HepG2 (cell line): Measurements from ENCODE around the gene PKDREJ. TPM values are rescaled to one million over a fixed set of nuclear protein-coding genes. Genes with fewer than 3 reads are reported as not detected.

Experiments
- ATAC-seq: fragments of 200-7000 bp; cut with Tn5 transposase; 3 replicates; pipeline ENCODE4 v1.9.1; 2020; ENCODE audit warnings: mild to moderate bottlenecking, moderate library complexity
- BruUV-seq: library from RNA; stranded (reverse); fragments of 400-500 nt; replicated peaks from 2 replicates; lab custom pipeline; 2021; lab: Mats Ljungman, UMichigan
- CTCF ChIA-PET: fragments of 300-600 bp; formaldehyde crosslinking; extraction: SDS; loops from one replicate; lab custom pipeline; 2021; ENCODE audit warnings: low total read pairs, inconsistent platforms, low intra/inter-chr PET ratio; lab: Yijun Ruan, JAX
- POLR2A ChIA-PET: fragments of 350-600 bp; sonication (Branson Sonifier 250); formaldehyde crosslinking; loops from one replicate; lab custom pipeline; 2020; ENCODE audit warnings: antibody characterized with exemption, inconsistent platforms; lab: Yijun Ruan, JAX
- DNase-seq: peaks from one replicate; pipeline ENCODE4 v3.0.0-alpha.2; 2015; ENCODE audit warnings: low spot score
- FAIRE-seq: peaks from 3 replicates; lab custom pipeline; 2011; peaks lifted over from hg19 to GRCh38; lab: Jason Lieb, UNC
- H2AFZ ChIP-seq: one replicate; pipeline ENCODE4 v1.6.1; 2011; ENCODE audit warnings: low read length, inconsistent platforms
- H3K27ac ChIP-seq: fragments of 300-600 bp; 3 replicates; pipeline ENCODE4 v1.8.0; 2011; ENCODE audit warnings: mixed run types, mild to moderate bottlenecking, mixed read lengths, low read length, inconsistent platforms; ENCODE audit not compliant: insufficient read depth; ENCODE audit errors: extremely low read length
- H3K27me3 ChIP-seq, 2 experiments: fragments of 200-600 bp in 1 of 2; 2 replicates in 1 of 2; 3 replicates in 1 of 2; pipeline versions ENCODE4 v1.6.0 to v1.8.0; 2011; ENCODE audit warnings: low read length in 2 of 2, mild to moderate bottlenecking in 2 of 2, moderate library complexity in 2 of 2, inconsistent platforms in 1 of 2; ENCODE audit not compliant: insufficient read depth in 2 of 2, control insufficient read depth in 1 of 2
- H3K36me3 ChIP-seq, 2 experiments: fragments of 200-600 bp in 1 of 2; replicated peaks in 1 of 2; 2 replicates in 1 of 2; 3 replicates in 1 of 2; pipeline versions ENCODE4 v1.5.1 to v1.8.0; 2011; ENCODE audit warnings: low read length in 2 of 2, inconsistent platforms in 1 of 2; ENCODE audit not compliant: insufficient read depth in 2 of 2, control insufficient read depth in 1 of 2
- H3K4me1 ChIP-seq: 2 replicates; pipeline ENCODE4 v1.5.1; 2012; ENCODE audit warnings: low read length, inconsistent platforms; ENCODE audit not compliant: insufficient read depth
- H3K4me2 ChIP-seq: 2 replicates; pipeline ENCODE4 v1.6.0; 2011; ENCODE audit warnings: low read depth, low read length, inconsistent platforms
- H3K4me3 ChIP-seq, 3 experiments: fragments of 200-600 bp in 1 of 3; sonication (generic), shearing (Covaris generic) in 1 of 3; replicated peaks in 1 of 3; 2 replicates each; pipeline ENCODE4 v1.5.1; 2011 to 2016; ENCODE audit warnings: low read length in 3 of 3, inconsistent platforms in 2 of 3, low read depth in 2 of 3, mild to moderate bottlenecking in 2 of 3, control low read depth in 1 of 3, mixed read lengths in 1 of 3; ENCODE audit not compliant: insufficient read depth in 1 of 3
- H3K79me2 ChIP-seq: one replicate; pipeline ENCODE4 v1.6.1; 2011; ENCODE audit warnings: low read length, inconsistent platforms; ENCODE audit not compliant: insufficient read depth
- H3K9ac ChIP-seq: 2 replicates; pipeline ENCODE4 v1.6.0; 2011; ENCODE audit warnings: mild to moderate bottlenecking, low read depth, low read length, inconsistent platforms; ENCODE audit not compliant: insufficient read depth
- H3K9me3 ChIP-seq: 2 replicates; pipeline ENCODE4 v1.5.1; 2012; ENCODE audit warnings: mild to moderate bottlenecking, low read length
- H4K20me1 ChIP-seq: 2 replicates; pipeline ENCODE4 v1.6.0; 2011; ENCODE audit warnings: inconsistent platforms, mild to moderate bottlenecking, low read length, moderate library complexity; ENCODE audit not compliant: insufficient read depth
- AGO2 ChIP-seq: fragments of 200-400 bp; formaldehyde crosslinking; optimal IDR thresholded peaks from 2 replicates; pipeline ENCODE3; 2017; ENCODE audit warnings: mild to moderate bottlenecking, low read depth, low read length, moderate library complexity
- CENPX ChIP-seq: sonication (generic); formaldehyde crosslinking; IDR thresholded peaks from 2 replicates; pipeline ENCODE4 v1.9.0; 2021; ENCODE audit warnings: mild to moderate bottlenecking, missing genetic modification reagents, moderate library complexity
- POLR2G ChIP-seq: fragments of 200-400 bp; formaldehyde crosslinking; IDR thresholded peaks from 2 replicates; pipeline ENCODE4 v1.6.1; 2018; ENCODE audit warnings: mild to moderate bottlenecking, low read depth, low read length, moderate library complexity
- ZNF343 ChIP-seq: sonication (generic); formaldehyde crosslinking; IDR thresholded peaks from 2 replicates; pipeline ENCODE4 v1.4.0; 2020; ENCODE audit warnings: mild to moderate bottlenecking, missing genetic modification reagents
- ZSCAN30 ChIP-seq: sonication (generic); formaldehyde crosslinking; IDR thresholded peaks from 2 replicates; pipeline ENCODE4 v1.5.0; 2020; ENCODE audit warnings: mild to moderate bottlenecking, missing genetic modification reagents
- WGBS: methylation state at CpG from one replicate; pipeline ENCODE4 v1.1.6; 2017; ENCODE audit warnings: low lambda C conversion rate; 5-methylcytosine and 5-hydroxymethylcytosine counted together
- in situ Hi-C: cut with HindIII; loops from 2 replicates; pipeline ENCODE4 v1.10.0; 2017; ENCODE audit warnings: low pct_unique_long_range_greater_than_20kb; ENCODE audit not compliant: extremely low pct_ligation_motif_present
- intact Hi-C: fragments of 100-400 bp; cut with micrococcal nuclease; formaldehyde crosslinking; loops from one replicate; pipeline ENCODE4 v1.10.0; 2022; ENCODE audit not compliant: unreplicated experiment
- polyA plus RNA-seq, 8 experiments: library from polyadenylated mRNA; depleted of rRNA in 3 of 8; stranded (reverse) in 7 of 8; unstranded in 1 of 8; fragments of >200 nt; fragmentation: Illumina TruSeq in 4 of 8; extraction: Trizol in 4 of 8; gene quantifications; 2 replicates each; pipeline versions ENCODE4 v1.2.1 to v1.2.3, GENCODE V29; 2011 to 2016; ENCODE audit warnings: low read depth in 4 of 8, missing spikeins in 1 of 8, mixed read lengths in 1 of 8; ENCODE audit not compliant: insufficient read depth in 1 of 8
- total RNA-seq, 5 experiments: library from RNA; depleted of rRNA; stranded (reverse); fragments of >200 nt; fragmentation: Illumina TruSeq; extraction: Trizol; gene quantifications; 2 replicates each; pipeline ENCODE4 v1.2.3, GENCODE V29; 2016; ENCODE audit warnings: low read depth in 1 of 5
- TF ChIP-seq, protein P1 (sequence below): fragments of 450-650 bp; IDR thresholded peaks from 2 replicates; pipeline ENCODE4 v1.6.1; 2016
- TF ChIP-seq, protein P2 (sequence below): sonication (generic); formaldehyde crosslinking; IDR thresholded peaks from 2 replicates; pipeline ENCODE4 v1.8.0; 2023; ENCODE audit warnings: mild to moderate bottlenecking, missing genetic modification reagents

PKDREJ gene
- total and polyA plus RNA-seq, 2 of the 13 experiments (the other 11 are each of a cell fraction or from before 2014, with no cell fraction given): not detected

DNA sequence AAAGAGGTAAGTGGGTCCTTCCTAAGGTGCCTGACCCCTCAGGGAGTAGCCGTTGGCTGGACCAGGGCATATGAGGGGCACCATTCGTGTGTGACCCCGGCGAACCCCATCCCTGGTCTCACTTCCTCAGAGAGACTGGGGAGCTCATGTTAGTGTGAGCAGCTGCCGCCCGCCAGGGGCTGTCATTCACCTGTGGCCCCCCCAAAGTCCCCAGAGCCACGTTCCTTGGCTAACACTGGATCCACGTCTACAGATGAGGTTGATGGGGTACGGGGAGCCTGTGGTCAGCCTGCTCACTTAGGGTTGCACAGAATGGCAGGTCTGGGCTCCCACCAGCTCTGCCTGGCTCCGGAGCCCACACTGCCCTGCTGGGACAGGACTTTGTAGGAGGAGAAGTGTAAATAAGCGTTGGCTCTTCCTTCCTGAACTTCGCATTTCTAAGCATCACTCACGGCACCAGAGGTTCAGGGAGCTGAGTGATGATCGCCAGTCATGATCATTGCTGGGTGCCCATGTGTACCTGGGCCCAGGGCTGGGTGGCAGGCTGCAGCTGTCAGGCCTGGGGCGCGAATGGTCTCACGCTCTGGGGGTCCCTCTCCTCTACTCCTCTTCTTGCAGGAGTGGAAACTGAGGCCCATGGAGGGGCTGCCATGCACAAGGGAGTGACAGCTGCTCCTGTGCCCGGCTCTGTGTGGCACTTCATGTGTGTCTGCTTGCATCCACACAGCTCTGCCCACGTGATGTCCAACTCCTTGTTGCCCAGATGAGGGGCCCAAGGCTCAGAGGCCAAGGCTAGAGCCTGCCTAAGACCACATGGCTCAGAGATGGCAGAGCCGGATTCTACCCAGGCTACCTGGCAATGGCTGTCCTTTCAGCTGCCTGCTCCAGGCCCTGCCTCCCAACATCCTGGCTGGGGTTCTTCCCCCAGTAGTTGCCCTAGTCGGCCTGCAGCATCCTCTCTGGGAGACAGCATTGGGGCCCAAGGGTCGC is 15.8 kb upstream of the PKDREJ start:
- no peak overlapping the region for H3K27ac ChIP-seq
- FAIRE-seq (no peak), DNase-seq (no peak), ATAC-seq (no peak)
- no peak overlapping the region for H2AFZ ChIP-seq
- BruUV-seq: no TSS peak
- H3K4me3 ChIP-seq: no peak overlapping the region
- in situ Hi-C loops (no loop called here), intact Hi-C loops (no loop called here)
- peaks cover 53 to 93% of the 10 kb centered on the region in 2 experiments for H3K36me3 ChIP-seq
- POLR2A ChIA-PET: interaction anchor here (1.5 to 6.2 kb wide), 3 partner anchors 10 to 17 kb away, joined by 3 to 41 read pairs (median 9); partner anchors contain the start of genes GTSE1 and TTC38
- no peak overlapping the region for H3K9ac ChIP-seq
- H3K27me3 ChIP-seq: no peaks in the 10 kb centered on the region
- H3K4me1 ChIP-seq: no peaks in the 10 kb centered on the region
- H3K9me3 ChIP-seq: no peaks in the 10 kb centered on the region
- CTCF ChIA-PET: no interaction called here
- no peaks in the 10 kb centered on the region for H3K79me2 ChIP-seq
- H4K20me1 ChIP-seq: peaks cover 9% of the 10 kb centered on the region
- TF ChIP-seq AGO2 (peak; percentile 72), POLR2G (0 out of 2 replicates have a peak, but pooled peaks have one; percentile 9), ZSCAN30 (CRISPR knock-in tag) (no peak), CENPX (no peak), ZNF343 (CRISPR knock-in tag) (no peak)
- TF ChIP-seq, protein P1, sequence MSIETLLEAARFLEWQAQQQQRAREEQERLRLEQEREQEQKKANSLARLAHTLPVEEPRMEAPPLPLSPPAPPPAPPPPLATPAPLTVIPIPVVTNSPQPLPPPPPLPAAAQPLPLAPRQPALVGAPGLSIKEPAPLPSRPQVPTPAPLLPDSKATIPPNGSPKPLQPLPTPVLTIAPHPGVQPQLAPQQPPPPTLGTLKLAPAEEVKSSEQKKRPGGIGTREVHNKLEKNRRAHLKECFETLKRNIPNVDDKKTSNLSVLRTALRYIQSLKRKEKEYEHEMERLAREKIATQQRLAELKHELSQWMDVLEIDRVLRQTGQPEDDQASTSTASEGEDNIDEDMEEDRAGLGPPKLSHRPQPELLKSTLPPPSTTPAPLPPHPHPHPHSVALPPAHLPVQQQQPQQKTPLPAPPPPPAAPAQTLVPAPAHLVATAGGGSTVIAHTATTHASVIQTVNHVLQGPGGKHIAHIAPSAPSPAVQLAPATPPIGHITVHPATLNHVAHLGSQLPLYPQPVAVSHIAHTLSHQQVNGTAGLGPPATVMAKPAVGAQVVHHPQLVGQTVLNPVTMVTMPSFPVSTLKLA: no peak
- TF ChIP-seq, protein P2, sequence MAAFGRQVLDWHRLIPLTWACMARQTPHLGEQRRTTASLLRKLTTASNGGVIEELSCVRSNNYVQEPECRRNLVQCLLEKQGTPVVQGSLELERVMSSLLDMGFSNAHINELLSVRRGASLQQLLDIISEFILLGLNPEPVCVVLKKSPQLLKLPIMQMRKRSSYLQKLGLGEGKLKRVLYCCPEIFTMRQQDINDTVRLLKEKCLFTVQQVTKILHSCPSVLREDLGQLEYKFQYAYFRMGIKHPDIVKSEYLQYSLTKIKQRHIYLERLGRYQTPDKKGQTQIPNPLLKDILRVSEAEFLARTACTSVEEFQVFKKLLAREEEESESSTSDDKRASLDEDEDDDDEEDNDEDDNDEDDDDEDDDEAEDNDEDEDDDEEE: no peak
- TF ChIP-seq, all 625 proteins: peak for 2
- 96% methylated on average over 8 of the region's 22 CpGs for WGBS
- H3K4me2 ChIP-seq: no peak overlapping the region
